Astrocyte of the spinal cord (primary cell): ENCODE results near the gene SYNDIG1.

Experiments
- DNase-seq: peaks from one replicate; pipeline ENCODE4 v3.0.0; 2011; ENCODE audit warnings: low read depth, low spot score
- H3K4me3 ChIP-seq: 2 replicates; pipeline ENCODE4 v1.5.1; 2011; ENCODE audit warnings: low read depth, mild to moderate bottlenecking, low read length, moderate library complexity
- in situ Hi-C: cut with HindIII; loops from 2 replicates; pipeline ENCODE4 v1.10.0; 2017; ENCODE audit warnings: low sequenced_read_pairs
- TF ChIP-seq, protein P1 (sequence below): IDR thresholded peaks from 2 replicates; pipeline ENCODE4 v1.5.1; 2012; ENCODE audit warnings: low read depth, mild to moderate bottlenecking, low read length, inconsistent platforms

The SYNDIG1 gene

DNA sequence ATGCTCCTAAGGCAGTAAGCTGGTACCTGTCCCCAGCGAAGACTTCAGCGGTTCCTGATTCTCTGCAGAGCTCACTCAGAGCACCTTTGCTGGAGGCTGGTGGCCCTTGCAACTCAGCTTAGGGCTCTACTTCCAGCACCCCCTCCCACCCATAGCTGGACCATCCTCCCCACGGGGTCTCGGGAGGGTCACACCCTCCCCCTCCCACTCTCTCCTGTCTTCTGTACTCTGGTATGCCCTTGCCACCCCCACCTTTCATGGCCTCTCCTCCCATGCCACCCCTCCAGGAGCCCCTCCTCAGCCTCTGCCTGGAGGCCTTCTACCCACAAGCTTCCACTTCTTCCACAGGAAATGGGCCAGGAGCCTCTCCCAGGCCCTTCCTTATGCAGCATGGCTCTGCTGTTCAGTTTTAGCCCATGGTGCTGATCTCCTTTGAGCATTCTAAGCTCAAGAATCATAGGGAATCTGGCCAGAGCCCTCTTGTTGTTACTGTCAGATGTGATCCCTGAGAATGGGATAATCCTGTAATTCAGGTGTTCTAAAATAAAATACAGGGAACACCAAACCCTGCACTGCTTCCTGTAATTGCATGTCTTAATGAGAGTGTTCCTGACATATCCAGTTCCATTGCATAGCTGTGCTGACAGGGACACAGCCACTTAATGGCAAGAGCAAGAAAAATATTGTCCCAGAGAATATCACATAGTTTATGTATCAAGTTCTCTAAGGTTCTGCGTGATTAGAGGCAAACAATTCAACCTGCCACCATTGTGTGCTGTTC, 142.1 kb downstream of the SYNDIG1 start:
- H3K4me3 ChIP-seq = no peak overlapping the region
- TF ChIP-seq, protein P1, sequence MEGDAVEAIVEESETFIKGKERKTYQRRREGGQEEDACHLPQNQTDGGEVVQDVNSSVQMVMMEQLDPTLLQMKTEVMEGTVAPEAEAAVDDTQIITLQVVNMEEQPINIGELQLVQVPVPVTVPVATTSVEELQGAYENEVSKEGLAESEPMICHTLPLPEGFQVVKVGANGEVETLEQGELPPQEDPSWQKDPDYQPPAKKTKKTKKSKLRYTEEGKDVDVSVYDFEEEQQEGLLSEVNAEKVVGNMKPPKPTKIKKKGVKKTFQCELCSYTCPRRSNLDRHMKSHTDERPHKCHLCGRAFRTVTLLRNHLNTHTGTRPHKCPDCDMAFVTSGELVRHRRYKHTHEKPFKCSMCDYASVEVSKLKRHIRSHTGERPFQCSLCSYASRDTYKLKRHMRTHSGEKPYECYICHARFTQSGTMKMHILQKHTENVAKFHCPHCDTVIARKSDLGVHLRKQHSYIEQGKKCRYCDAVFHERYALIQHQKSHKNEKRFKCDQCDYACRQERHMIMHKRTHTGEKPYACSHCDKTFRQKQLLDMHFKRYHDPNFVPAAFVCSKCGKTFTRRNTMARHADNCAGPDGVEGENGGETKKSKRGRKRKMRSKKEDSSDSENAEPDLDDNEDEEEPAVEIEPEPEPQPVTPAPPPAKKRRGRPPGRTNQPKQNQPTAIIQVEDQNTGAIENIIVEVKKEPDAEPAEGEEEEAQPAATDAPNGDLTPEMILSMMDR = no peak
- in situ Hi-C loops = no loop called here
- DNase-seq = no peak

DNA sequence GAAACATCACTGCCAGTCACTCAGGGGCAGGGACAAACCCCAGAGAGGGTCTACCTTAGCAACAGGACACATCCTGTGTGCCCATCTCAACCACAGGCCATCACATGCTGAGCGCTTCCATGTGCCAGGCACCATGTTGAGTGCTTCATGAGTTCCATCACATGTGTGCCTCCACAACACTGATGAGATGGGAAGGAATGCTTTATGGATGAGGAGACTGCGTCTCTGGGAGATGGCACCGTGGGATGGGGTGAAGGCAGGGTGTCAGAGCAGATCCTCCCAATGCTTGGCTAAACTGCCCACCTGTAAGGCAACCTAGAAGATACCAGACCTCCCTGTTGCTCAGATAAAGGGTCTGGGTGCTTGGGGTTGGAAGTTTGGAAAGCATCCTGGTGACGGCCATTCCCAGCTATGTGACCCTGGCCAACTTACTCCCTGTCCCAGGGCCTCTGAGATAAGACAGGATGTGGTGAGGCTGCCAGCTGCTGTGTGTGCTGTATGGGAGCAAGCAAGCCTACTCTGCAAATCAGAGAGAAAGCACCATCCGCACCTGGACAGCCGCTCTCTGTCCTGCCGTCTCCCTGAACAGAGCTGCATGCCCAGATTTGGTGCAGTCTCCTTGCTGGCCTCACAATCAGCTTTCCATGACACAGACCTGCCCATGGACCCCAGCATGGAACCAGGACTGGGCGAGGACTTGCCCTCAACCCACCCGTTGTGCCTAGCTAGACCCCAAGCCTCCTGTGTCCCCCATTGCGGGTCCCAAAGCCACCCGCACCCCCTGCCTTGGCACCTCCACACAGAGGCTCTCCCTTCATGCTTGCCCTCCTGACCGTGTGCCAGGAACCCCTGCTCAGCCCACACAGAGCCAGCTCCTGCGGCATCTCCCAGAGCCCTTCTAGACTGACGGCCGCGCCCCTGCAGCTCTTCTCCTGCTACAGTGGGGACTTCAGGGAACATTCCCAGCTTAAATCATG, 143.7 kb downstream of the SYNDIG1 start:
- TF ChIP-seq, protein P1 = no peak
- DNase-seq = no peak
- in situ Hi-C loops = no loop called here
- no peak overlapping the region for H3K4me3 ChIP-seq

DNA sequence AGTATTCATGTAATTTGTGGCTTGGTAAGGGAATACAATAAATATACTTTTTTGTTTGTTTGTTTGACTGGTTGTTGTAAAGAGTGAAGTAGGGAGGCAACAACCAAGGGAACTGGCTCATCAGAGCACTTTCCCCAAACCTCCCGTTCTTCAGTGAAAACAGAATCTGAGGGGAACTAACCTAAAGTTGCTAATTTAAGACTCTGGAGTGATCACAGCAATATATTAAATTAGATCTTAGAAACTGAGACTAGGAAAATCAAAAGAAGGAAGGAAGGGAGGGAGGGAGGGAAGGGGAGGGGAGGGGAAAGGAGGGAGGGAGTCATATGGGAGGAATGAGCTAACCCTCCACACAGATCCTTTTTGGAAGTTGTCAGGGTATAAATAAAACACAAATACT, 144.9 kb downstream of the SYNDIG1 start:
- in situ Hi-C loops = no loop called here
- H3K4me3 ChIP-seq = no peak overlapping the region
- TF ChIP-seq, protein P1 = no peak
- DNase-seq = no peak

DNA sequence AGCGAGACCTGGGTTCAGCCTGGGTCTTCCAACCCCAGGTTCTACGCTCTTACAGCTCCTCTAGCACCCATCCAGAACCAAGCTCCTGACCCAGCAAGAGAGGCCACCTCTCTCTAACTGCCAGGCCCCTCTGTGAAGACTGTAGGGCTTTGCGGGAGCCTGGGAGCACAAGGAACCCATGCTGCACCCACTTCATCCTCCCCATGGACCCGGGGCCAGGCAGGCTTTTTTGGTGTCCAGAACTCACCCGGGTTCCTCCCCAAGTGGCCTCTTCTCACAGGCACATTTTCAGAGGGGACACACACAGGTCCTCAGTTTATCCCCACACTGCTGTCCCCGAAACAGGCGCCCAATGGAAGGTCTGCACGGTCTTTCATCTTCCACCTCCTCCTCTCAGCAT, 145.9 kb downstream of the SYNDIG1 start:
- no peak overlapping the region for H3K4me3 ChIP-seq
- TF ChIP-seq, protein P1 = no peak
- in situ Hi-C loops = no loop called here
- DNase-seq = no peak

DNA sequence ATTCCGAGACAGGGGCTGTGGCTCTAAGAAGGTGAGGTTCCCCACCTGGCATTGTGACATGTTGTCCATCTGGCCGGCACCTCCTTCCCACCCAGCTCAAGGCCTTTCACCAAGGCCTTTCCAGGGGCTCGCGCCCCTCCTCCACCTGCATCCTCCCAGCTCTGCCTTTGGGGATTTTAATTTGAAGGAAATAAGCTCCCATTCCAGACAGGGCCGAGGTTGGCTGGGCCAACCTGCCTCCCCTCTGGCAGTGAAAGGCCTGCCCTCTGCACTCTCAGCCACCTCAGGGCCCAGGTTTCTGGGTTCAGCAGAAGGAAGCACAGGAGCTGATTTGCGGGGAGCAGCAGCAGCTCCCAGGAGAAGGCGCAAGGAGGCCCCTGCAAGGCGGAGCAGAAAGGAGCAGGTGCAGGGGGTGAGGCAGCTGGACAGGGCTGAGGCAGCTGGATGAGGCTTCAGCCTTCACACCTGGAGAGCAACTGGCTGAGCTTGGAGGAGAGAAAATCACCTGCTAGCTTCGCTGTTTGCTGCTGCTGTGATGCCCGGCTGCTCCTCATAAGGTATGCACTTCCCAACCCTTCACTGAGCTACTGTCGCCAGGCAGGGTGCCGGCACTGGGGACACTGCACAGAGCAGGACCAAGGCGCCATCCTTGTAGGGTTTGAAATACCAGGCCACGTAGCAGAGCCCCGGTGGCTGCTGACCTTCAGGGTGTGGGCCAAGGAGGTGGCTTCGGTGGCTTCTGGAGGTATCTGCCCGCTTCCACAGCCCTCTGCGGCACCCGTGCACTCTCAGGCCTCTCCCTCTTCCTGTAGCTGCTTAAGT, 147.0 kb downstream of the SYNDIG1 start:
- TF ChIP-seq, protein P1 = no peak
- no peak for DNase-seq
- in situ Hi-C loops = no loop called here
- H3K4me3 ChIP-seq = no peak overlapping the region

DNA sequence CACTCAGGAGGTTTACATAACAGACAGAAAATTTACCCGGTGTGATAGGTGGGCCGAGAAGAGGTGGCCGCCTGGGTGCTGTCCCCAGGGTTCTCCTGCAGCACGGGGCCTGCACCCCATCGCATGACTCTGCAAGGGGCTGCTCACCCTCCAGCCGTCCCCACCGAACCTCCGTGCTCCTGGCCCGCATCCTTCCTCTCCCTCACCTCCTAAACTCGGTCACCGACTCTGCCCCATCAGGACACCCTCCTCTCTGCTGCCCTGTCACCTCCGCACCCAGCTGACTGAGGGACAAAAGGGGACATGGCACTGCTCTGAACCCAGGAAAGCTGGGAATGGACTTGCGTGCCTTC, 147.6 kb downstream of the SYNDIG1 start:
- no peak overlapping the region for H3K4me3 ChIP-seq
- no peak for DNase-seq
- in situ Hi-C loops = no loop called here
- TF ChIP-seq, protein P1 = no peak
